Measurements from ENCODE around the gene RFT1. TPM values are rescaled to one million over a fixed set of nuclear protein-coding genes. Genes with fewer than 3 reads are reported as not detected.

Gene RFT1
- total RNA-seq, 1 donor from 2014 or later = 17.2 TPM

DNA sequence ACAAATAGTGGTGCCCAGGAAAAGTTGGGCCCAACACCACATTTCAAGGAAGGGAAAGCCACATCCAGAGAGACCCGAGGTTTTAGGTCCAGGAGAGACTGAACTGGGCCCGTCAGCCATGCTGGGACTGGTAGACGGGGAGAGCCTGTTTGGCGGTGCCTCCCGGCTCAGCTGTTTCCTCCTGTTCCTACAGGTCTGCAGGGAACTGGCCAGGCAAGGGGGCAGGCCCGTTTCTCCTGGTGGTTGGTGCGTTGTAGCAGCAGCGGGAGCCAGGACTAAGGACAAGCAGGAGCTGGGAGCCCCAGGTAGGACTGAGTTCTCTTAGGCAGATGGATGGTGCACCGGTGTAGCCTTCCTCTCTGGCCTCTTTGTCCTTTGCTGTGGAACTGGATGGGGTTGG lies 34.7 kb upstream of the RFT1 start:
- Histone ChIP-seq H3K9ac (no peak overlapping the region), H4K20me1 (ENCODE audit: low read depth) (peaks cover 12% of the 10 kb centered on the region), H3F3A (ENCODE audit: low read depth) (peaks cover 9% of the 10 kb centered on the region), H3K27ac (no peak overlapping the region), H3K4me1 (peaks cover 37% of the 10 kb centered on the region), H3K36me3 (no peaks in the 10 kb centered on the region), H3K4me2 (no peak overlapping the region), H3K4me3 (no peak overlapping the region), H3K79me2 (ENCODE audit: low read depth) (no peaks in the 10 kb centered on the region), H2AFZ (replicated peaks) (no peak overlapping the region), H3K9me3 (ENCODE audit: low read depth) (no peaks in the 10 kb centered on the region), H3K27me3 (peaks cover 19% of the 10 kb centered on the region)
- no peak for DNase-seq (ENCODE audit: low spot score)
- TF ChIP-seq, protein P1, sequence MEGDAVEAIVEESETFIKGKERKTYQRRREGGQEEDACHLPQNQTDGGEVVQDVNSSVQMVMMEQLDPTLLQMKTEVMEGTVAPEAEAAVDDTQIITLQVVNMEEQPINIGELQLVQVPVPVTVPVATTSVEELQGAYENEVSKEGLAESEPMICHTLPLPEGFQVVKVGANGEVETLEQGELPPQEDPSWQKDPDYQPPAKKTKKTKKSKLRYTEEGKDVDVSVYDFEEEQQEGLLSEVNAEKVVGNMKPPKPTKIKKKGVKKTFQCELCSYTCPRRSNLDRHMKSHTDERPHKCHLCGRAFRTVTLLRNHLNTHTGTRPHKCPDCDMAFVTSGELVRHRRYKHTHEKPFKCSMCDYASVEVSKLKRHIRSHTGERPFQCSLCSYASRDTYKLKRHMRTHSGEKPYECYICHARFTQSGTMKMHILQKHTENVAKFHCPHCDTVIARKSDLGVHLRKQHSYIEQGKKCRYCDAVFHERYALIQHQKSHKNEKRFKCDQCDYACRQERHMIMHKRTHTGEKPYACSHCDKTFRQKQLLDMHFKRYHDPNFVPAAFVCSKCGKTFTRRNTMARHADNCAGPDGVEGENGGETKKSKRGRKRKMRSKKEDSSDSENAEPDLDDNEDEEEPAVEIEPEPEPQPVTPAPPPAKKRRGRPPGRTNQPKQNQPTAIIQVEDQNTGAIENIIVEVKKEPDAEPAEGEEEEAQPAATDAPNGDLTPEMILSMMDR (IDR thresholded peaks at IDR 0.05) = no peak
- no peak for TF ChIP-seq EZH2phosphoT487 (IDR thresholded peaks at IDR 0.05)
- TF ChIP-seq EZH2 (IDR thresholded peaks at IDR 0.05) = no peak
- peaks cover 45% of the 10 kb centered on the region for H3K4me1 Mint-ChIP-seq
- H3K9me3 Mint-ChIP-seq = no peaks in the 10 kb centered on the region
- H3K4me3 Mint-ChIP-seq = no peak overlapping the region
- H3K27ac Mint-ChIP-seq = no peak overlapping the region
- peaks cover 28% of the 10 kb centered on the region for H3K27me3 Mint-ChIP-seq (ENCODE audit: insufficient read depth, low read depth)
- H3K36me3 Mint-ChIP-seq = peaks cover 2% of the 10 kb centered on the region

DNA sequence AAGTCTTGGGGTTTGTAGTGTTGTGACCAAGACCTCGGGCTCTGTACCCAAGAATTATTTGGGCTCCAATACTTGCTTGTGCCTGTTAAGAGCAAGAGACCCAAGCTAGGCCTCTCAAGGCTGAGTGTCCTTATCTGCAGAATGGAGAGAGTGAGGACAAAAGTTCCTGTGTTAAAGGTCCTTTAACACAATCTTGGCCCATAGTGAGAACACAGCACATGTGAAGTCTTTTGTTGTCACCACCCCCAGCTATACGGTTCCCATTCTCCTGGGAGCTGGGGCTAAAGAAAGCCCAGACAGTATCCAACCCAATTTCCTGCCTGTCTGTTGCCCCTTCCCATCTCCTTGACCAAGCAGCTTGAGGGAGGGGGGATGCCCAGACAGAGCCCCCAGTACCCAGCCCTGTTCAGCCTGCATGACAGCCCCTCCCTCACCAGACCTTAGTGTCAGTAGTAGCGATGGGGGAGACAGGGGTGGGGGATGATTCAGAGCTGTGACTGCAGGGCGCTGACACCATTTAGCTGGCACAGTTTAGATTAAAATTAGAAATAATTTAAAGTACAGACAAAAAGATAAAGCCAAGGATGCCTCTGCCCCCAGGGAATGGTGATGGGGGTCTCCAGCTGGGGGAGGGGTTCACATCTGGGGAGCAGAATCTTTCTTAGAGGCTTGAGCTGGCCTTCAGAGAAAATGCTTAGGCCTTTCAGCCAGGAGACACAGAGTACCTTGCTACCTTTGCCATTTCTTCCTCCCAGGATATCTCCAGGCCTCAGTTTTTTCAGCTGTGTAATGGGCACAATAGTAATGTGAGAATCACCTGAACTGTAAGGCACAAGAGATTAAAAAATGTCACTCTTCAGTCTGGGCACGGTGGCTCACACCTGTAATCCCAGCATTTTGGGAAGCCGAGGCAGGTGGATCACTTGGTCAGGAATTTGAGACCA lies 33.5 kb upstream of the RFT1 start:
- Mint-ChIP-seq H3K27me3 (ENCODE audit: insufficient read depth, low read depth) (peaks cover 34% of the 10 kb centered on the region), H3K36me3 (peaks cover 2% of the 10 kb centered on the region), H3K4me1 (peaks cover 38% of the 10 kb centered on the region), H3K9me3 (no peaks in the 10 kb centered on the region), H3K27ac (no peak overlapping the region), H3K4me3 (peak overlapping the region; percentile 39)
- Histone ChIP-seq H3K4me1 (peaks cover 39% of the 10 kb centered on the region), H3K27me3 (peaks cover 31% of the 10 kb centered on the region), H3K79me2 (ENCODE audit: low read depth) (no peaks in the 10 kb centered on the region), H3K9ac (no peak overlapping the region), H3K4me3 (no peak overlapping the region), H4K20me1 (ENCODE audit: low read depth) (peaks cover 12% of the 10 kb centered on the region), H3K27ac (no peak overlapping the region), H3K9me3 (ENCODE audit: low read depth) (no peaks in the 10 kb centered on the region), H3K36me3 (no peaks in the 10 kb centered on the region), H3F3A (ENCODE audit: low read depth) (peaks cover 9% of the 10 kb centered on the region), H3K4me2 (no peak overlapping the region), H2AFZ (replicated peaks) (no peak overlapping the region)
- TF ChIP-seq, protein P1 (IDR thresholded peaks at IDR 0.05) = no peak
- TF ChIP-seq EZH2phosphoT487 (IDR thresholded peaks at IDR 0.05) = no peak
- no peak for TF ChIP-seq EZH2 (IDR thresholded peaks at IDR 0.05)
- DNase-seq (ENCODE audit: low spot score) = no peak

DNA sequence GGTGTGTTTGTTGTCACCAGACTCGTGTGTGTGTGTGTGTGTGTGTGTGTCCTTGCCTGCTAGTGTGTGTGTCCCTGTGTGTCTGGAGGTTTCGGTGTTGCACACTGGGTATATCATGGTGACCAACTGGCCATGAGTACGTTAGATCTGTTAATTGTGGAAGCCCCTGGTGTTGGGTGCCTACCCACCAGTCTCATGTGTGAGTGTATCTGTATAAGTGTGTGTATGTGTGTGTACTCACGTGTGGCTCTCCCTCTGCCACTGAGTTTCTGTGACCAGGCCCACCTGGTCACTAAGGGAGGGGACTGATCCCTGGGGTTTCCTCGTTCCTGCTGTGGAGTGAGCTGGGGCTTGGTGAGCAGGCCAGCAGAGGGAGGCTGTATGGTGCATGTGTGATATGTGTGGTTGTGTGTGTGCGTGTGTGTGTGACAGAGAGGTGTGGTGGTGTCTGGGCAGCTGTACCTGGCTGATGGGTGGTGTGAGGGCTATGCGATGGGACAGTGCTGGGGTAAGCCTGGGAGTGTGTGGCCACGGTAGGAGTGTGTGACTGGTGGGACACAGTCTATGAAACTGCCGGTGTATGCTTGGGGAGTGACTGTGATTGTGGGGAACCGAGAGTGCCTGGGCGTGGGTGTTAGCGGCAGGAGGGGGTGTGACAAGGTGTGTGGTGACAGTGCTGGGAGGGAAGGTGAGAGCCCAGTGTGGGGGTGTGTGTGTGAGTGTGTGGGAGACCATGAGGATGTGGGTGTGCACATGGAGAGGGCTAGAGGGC lies 32.6 kb upstream of the RFT1 start:
- H3K27me3 Mint-ChIP-seq (ENCODE audit: insufficient read depth, low read depth) = peaks cover 34% of the 10 kb centered on the region
- peak overlapping the region; percentile 1 for H3K27ac Mint-ChIP-seq
- Histone ChIP-seq H3K9me3 (ENCODE audit: low read depth) (no peaks in the 10 kb centered on the region), H3K4me1 (peaks cover 30% of the 10 kb centered on the region), H3F3A (ENCODE audit: low read depth) (peaks cover 9% of the 10 kb centered on the region), H3K27me3 (peaks cover 35% of the 10 kb centered on the region), H3K9ac (no peak overlapping the region), H3K79me2 (ENCODE audit: low read depth) (no peaks in the 10 kb centered on the region), H3K4me2 (peak overlapping the region; percentile 94), H3K27ac (no peak overlapping the region), H4K20me1 (ENCODE audit: low read depth) (peaks cover 6% of the 10 kb centered on the region), H3K4me3 (peak overlapping the region; percentile 72), H2AFZ (replicated peaks) (no peak overlapping the region), H3K36me3 (no peaks in the 10 kb centered on the region)
- peaks cover 2% of the 10 kb centered on the region for H3K36me3 Mint-ChIP-seq
- no peaks in the 10 kb centered on the region for H3K9me3 Mint-ChIP-seq
- no peak for TF ChIP-seq EZH2phosphoT487 (IDR thresholded peaks at IDR 0.05)
- TF ChIP-seq EZH2 (IDR thresholded peaks at IDR 0.05) = no peak
- no peak for DNase-seq (ENCODE audit: low spot score)
- peaks cover 30% of the 10 kb centered on the region for H3K4me1 Mint-ChIP-seq
- peak overlapping the region; percentile 83 for H3K4me3 Mint-ChIP-seq

All from neural progenitor cell (in vitro differentiated cells).